NOMO-1 treated with dmso at 0.1 percent for 144 hours (cell line): ENCODE measurements around the gene ZNF140.

ENCODE experiments used
- DNase-seq: peaks from one replicate; lab custom pipeline; 2025; ENCODE audit not compliant: unreplicated experiment; lab: John Stamatoyannopoulos, UW

The ZNF140 gene

DNA sequence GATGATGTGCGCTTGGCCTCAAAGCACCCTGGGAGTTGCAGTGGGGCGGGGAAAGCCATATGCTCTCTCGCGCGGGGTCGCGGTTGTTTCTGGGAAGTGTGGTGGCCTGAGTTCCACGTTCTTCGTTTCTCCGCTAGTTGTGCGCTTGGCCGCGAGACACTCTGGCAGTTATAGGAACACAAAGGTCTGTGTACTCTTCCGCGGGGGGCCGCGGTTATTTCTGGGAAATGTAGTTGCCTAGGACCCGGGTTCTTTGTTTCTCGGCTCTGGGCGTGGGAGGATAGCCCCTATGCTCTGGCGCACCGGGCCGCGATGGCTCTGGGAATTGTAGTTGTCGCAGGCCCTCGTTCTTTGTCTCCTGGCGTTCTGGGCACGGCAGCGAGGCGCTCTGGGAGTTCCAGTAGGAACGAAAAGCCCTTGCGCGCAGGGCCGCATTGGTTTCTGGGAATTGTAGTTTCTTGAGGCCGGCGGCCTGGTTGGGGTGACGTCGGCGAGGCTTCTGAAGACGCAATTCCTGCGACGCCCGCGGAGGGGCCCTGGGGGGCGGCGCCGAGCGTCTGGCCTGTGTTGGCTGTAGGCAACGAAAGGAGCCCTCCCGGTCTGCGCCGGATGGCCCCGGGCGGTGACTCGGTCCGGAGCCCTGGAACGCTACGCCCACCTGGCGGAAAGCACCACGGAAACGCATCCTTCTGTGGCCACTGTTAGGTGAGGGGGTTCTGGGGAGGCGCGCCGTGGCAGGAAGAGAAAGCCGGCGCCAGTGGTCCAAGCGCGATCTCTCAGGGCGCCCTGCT, at the start of gene ZNF140:
TSS of gene ZNF140 (plus strand) at position 556 of the 791 bp plus-strand sequence. CDS start 398 bp downstream, outside the sequence.
- DNase-seq = peak; percentile 96

DNA sequence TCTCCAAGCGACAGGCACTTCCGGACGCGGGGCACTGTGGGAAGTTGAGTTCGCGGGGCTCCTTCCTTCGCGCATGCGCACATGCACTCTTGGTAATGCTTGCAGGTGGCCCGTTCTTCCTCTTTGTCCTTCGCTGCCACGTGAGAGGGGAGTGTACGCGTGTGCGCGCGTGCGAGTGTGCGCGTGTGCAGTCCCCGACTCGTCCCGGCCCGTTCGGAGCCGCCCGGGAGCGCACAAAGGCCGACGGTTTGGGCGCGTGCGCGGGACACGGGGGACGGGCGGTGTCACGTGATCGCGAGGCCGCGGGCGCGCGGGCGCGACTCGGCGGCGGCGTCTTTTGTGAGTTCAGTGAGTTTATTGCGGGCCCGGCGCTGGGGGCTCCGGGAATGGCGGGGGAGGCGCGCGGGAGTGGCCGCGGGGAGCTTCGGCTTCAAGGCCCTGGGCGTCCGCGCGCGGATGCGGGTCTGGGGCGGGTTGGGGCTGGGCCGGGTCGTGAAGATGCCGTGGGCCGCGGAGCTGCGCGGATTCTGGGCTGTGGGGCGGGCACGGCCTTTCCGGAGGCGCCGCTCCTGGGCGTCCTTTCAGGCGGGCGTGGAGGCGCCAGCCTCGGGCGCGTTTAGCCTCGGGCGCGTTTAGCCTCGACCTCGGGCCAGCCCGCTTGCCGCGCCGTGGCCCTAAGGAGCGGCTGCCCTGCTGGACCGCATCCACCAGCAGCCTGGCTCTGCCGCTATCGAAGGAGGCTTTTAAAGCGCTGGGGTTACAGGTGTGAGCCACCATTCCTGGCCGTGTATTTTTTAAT, 43.3 kb upstream of the ZNF140 start, which contains the start of gene ZNF84:
TSS of gene ZNF84 (plus strand) at position 303 of the 799 bp plus-strand sequence. CDS start 3,959 bp downstream, outside the sequence.
- peak; percentile 97 for DNase-seq

DNA sequence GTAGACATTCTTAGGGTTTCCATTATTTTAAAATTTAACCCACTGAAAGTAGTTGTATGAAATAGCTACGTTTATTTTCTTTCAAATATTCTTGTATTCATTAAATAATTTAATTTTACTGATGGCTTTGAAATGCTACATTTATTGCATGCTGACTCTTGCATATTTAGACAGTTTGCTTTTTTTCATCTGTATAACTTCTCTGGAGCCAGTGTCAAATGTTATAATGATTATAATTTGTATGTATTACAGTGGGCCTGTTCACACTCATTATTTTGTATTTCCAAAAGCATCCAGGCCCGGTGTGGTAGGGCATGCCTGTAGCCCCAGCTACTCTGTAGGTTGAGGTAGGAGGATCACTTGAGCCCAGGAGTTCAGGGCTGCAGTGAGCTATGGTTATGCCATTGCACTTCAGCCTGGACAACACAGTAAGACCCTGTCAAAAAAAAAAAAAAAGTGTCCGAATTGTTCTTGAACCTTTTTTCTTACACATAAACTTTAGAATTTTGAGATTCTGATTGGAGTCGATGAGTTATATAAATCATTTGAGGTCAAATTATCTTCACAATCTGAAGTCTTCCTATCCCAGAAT, 42.5 kb upstream of the ZNF140 start:
- DNase-seq = no peak

DNA sequence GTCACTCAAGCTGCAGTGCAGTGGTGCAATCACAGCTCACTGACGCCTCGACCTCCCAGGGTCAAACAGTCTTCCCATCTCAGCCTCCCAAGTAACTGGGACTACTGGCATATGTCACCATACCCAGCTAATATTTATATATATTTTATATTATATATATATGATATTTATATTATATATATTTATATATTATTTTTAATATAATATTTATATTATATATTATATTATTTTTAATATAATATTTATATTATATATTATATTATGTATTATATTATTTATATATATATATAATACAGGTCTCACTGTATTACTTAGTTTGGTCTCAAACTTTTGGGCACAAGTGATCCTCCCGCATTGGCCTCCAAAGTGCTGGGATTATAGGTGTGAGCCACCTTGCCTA, 34.0 kb upstream of the ZNF140 start:
- no peak for DNase-seq

DNA sequence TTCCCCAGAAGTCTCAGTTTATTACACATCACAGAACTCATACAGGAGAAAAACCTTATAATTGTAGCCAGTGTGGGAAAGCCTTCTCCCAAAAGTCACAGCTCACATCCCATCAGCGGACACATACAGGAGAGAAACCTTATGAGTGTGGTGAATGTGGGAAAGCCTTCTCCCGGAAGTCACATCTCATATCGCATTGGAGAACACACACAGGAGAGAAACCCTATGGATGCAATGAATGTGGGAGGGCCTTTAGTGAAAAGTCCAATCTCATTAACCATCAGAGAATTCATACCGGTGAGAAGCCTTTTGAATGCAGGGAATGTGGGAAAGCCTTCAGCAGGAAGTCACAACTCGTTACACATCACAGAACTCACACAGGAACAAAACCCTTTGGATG, 23.3 kb upstream of the ZNF140 start:
- DNase-seq = no peak

DNA sequence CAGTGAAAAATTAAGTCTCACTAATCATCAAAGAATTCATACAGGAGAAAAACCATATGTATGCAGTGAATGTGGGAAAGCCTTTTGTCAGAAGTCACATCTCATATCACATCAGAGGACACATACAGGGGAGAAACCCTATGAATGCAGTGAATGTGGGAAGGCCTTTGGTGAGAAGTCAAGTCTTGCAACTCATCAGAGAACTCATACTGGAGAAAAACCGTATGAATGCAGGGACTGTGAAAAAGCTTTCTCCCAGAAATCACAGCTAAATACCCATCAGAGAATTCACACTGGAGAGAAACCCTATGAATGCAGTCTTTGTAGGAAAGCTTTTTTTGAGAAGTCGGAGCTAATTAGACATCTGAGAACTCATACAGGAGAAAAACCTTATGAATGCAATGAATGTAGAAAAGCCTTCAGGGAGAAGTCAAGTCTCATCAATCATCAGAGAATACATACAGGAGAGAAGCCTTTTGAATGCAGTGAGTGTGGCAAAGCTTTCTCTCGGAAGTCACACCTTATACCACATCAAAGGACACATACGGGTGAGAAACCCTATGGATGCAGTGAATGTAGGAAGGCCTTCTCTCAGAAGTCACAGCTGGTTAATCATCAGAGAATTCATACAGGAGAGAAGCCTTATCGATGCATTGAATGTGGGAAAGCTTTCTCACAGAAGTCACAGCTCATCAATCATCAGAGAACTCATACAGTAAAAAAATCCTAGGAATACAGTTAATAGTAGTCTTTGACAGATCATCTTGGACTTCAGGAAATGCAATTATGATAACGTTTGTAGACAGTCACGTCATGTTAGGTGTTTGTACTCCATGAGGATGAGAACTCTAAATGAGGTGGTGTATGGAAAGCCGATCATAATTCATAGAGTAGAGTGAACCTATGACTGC, 22.3 kb upstream of the ZNF140 start:
- no peak for DNase-seq

DNA sequence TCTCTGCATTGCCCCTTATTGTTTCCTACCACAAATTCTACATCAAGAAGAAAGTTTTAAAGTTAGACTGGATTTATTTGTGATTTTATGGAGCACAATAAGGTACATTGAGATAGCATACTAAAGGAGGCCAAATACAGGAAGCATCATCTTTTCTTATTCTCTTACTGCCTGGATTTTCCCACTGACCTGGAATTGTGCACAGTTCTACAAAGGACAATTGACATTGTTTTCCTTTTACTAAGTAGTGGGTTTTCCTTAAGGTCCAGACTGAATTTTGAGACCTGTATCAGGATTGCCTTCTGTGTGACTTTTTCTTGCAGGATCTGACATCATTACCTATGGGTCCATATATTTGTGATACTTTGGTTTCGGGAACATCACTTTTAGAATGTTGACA, 18.8 kb upstream of the ZNF140 start:
- no peak for DNase-seq

DNA sequence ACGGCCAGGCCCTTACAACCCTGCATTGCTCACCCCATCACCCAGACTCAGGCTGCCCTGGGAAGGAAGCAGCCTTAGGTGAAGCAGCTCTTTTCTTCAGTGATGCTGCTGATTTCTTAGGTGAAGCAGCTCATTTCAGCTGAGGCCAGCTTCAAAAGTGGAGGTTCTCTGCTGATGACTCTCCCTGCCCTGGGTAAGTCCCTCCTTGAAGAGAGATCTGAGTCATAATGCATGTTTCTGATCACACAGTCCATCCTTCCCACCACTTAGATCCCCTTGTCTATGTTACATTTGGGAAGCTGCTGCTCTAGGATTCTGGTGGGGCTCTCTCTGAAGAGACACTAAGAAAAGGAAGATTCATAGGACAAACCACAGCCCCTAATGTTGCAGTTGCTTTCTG, 17.2 kb upstream of the ZNF140 start:
- no peak for DNase-seq

DNA sequence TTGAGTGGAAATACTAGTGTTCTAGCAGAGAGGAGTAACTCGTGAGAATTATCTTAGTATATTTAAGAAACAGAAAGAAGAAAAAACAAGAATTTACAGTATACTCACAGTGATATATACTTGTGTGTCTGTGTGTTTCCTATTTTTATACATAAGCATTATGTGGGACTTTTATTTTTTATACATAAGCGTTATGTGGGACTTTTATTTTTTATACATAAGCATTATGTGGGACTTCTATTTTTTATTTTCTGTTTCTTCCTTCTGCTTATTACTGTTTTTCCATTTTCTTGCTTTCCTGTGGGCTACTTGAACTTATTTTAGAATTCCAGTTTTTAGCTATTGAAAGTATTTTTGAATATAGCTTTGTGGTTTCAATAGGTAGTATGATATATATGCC, 6.9 kb upstream of the ZNF140 start:
- no peak for DNase-seq

DNA sequence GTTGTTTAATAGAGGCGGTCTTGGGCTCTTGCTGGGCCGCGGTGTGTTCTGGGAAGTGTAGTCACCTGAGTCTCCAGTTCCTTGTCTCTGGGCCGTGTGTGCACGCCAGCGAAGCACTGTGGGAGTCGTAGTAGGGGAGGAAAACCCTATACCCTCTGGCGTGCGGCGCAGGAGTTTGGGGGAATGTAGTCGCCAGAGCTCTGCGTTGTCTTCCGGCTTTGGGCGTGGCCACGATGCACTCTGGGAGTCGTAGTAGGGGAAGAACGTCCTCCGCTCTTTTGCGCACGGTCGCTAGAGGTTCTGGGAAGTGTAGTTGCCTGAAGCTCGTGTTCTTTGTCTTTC, 726 bp upstream of the ZNF140 start:
- peak; percentile 99 for DNase-seq

DNA sequence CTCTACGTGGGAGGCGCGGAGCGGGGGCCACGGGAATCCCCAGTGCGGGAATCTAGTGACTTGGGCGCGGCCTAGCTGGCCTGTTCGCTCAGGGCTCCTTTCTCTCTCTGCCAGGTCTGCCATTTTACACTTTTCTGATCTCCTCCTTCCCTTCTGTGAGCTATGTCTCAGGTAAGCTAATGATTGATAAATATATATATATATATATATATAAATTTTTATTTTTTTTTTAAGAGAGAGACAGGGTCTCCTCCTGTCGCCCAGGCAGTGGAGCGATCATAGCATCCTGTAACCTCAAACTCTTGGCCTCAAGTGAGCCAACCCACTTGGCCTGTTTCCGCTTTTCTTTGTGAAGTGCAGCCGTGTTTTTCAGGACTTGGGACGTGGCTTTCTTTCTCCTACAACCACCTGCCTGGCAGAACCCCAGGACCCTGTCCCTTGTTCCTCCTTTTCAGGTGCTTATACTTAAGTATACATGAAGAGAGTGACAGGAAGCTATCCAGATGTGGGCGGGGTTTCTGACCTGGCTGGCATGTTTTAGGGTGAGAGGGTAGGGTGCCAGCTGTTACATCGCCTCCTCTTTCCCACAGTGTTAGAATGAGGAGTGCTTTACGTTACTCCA, 547 bp downstream of the ZNF140 start:
- DNase-seq = peak; percentile 56

DNA sequence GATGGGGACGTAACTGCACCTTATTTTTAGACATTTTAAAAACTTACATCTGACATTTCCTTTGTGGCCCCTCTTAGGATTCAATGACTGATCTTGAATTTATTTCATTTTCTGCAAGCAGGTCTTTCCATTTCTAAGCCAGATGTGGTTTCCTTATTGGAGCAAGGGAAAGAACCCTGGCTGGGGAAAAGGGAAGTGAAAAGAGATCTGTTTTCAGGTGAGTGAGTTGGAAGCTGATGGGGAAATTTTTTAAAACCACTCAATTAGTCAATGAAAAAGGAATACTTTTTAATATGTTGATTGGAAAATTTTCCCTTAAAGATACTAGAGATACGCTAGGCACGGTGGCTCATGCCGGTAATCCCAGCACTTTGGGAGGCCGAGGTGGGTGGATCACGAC, 2.6 kb downstream of the ZNF140 start:
- no peak for DNase-seq

DNA sequence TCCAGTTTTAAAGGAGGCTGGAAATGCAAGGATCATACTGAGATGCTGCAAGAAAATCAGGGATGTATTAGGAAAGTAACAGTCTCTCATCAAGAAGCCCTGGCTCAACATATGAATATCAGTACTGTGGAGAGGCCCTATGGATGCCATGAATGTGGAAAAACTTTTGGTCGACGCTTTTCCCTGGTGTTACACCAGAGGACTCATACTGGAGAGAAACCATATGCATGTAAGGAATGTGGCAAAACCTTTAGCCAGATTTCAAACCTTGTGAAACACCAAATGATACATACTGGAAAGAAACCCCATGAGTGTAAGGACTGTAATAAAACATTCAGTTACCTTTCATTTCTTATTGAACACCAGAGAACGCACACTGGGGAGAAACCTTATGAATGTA, 24.9 kb downstream of the ZNF140 start:
- no peak for DNase-seq

DNA sequence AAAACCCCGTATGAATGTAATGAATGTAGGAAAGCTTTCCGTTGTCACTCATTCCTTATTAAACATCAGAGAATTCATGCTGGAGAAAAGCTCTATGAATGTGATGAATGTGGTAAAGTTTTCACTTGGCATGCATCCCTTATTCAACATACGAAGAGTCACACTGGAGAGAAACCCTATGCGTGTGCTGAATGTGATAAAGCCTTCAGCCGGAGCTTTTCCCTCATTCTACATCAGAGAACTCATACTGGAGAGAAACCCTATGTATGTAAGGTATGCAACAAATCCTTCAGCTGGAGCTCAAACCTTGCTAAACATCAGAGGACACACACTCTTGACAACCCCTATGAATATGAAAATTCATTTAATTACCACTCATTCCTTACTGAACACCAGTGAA, 25.5 kb downstream of the ZNF140 start:
- no peak for DNase-seq

DNA sequence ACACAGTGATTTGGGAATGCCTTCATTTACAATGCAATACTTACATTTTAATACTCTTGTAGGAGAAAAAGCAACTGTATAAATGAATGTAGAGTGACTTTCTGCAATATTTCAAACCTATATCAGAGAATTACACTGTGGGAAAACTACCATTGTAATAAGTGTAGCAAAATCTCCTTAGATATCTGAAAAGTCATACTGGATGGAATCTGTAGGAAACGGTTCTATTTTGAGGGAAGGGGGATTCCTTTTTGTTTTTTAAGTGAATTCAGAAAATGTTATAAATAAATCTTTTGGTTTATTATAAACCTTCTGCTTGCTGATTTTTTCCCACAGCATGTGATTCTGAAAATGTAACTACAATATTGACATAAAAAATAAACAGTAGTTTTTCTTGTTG, 26.4 kb downstream of the ZNF140 start:
- DNase-seq = no peak

DNA sequence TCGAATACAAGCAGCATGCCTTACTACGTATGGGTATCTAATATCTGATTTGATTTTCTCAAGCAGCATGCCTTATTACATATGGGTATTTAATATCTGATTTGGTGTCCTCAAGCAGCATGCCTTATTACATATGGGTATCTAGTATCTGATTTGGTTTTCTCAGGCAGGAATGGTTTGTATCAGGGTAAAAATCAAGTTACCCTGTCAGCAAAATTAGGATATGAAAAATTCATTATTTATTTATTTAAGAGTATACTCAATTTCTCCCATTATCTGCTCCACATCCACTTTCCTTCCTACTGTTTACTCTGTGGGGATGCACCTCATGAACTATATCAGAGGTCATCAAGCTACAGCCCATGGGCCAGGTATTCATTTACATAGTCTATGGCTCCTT, 27.4 kb downstream of the ZNF140 start:
- DNase-seq = no peak

DNA sequence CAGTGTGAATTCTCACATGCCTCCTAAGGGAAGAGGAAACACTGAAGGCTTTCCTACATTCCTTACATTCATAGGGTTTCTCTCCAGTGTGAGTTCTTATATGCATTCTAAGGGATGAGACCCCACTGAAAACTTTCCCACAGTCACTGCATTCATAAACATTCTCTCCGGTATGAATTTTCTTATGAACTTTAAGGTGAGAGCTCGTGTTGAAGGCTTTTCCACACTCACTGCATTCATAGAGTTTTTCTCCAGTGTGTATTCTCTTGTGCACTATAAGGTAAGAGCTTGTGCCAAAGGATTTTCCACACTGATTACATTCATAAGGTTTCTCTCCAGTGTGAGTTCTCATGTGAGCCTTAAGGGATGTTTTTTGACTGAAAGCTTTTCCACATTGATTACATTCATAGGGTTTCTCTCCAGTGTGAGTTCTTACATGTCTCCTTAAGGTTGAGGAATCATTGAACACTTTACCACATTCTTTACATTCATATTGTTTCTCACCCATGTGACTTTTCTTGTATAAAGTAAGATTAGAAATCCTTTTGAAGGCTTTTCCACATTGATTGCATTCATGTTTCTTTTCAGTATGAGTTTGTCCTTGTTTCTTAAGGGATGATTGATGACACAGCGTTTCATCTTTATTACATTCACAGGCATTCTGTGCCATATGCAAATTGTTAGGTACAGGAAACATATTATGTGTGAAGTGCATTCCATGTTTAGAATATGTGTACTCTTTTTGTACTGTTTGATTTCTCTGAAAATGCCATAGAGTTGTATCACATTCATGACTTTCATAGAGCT, 39.9 kb downstream of the ZNF140 start:
- no peak for DNase-seq

DNA sequence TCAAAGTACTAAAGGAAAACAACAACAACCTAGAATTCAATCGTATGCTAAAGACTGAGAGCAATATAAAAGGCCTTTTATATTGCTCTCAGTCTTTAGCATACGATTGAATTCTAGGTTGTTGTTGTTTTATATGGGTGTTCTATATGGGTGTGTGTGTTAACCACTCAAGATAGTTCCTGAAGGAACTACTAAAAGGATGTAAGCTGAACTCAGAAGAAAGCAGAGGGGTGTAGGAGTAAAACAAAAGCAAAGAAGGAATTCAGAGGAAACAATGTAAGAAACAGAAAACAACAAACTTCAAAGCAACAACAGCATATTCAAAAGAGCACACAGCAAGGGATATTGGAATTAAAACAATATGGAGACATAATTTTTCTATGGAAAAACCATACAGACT, 44.0 kb downstream of the ZNF140 start:
- DNase-seq = no peak

DNA sequence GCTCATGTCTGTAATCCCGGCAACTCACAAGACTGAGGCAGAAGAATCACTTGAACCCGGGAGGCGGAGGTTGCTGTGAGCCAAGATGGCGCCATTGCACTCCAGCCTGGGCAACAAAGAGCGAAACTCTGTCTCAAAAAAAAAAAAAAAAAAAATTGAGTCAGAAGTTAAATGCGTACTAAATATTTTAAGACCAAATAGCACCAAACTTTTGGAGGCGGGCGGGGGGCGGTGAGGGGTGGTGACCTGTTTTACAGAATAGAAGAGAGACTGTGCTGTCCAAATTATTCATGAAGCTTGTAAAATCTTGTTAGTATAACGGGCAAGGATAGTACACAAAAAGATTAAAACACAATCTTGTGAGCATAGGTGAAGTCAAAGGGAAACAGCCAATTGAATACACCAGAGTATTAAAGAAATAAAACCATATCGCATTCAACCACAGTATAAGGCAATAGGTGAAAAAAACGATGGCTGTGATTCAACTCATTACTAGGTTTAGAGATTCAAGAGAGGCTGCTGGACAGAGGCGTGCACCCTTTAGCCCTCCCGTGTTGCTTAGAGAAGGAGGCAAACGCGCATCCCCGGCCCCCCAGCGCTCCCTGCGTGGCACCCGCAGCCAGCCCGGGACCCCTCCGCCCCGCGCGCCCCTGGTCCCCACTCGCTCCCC, 48.8 kb downstream of the ZNF140 start:
- DNase-seq = no peak
